SK-N-SH (cell line): ENCODE data around the gene DMRTA2. TPM values are rescaled to one million over a fixed set of nuclear protein-coding genes. Genes with fewer than 3 reads are reported as not detected.

Source experiments
- CTCF ChIA-PET: fragments of 300-600, 350-600 bp; formaldehyde crosslinking; extraction: SDS; loops from one replicate; lab custom pipeline; 2021; lab: Yijun Ruan, JAX
- POLR2A ChIA-PET: fragments of 350-600 bp; sonication (Branson Sonifier 250); formaldehyde crosslinking; extraction: SDS; loops from one replicate; lab custom pipeline; 2020; ENCODE audit warnings: antibody characterized with exemption, inconsistent platforms; lab: Yijun Ruan, JAX
- DNase-seq: peaks from one replicate; pipeline ENCODE4 v3.0.0; 2012
- H2AFZ ChIP-seq: fragments of 200-600 bp; sonication (generic); 2 replicates; pipeline ENCODE4 v1.8.1; 2016; ENCODE audit warnings: antibody characterized with exemption, mild to moderate bottlenecking, low read depth
- H3F3A ChIP-seq: fragments of 200-600 bp; sonication (generic); replicated peaks from 2 replicates; pipeline ENCODE3; 2016; ENCODE audit warnings: antibody characterized with exemption, mild to moderate bottlenecking; ENCODE audit not compliant: insufficient read depth
- H3K27ac ChIP-seq, 2 experiments: fragments of 200-500 bp in 1 of 2; fragments of 200-600 bp in 1 of 2; sonication (Bioruptor generic) in 1 of 2; sonication (generic), shearing (Covaris generic) in 1 of 2; 2 replicates each; pipeline versions ENCODE4 v1.5.1 to v1.6.1; 2014 to 2016; ENCODE audit warnings: low read depth in 2 of 2, inconsistent platforms in 1 of 2, low read length in 1 of 2, mild to moderate bottlenecking in 1 of 2, mixed read lengths in 1 of 2
- H3K27me3 ChIP-seq: fragments of 200-600 bp; sonication (generic), shearing (Covaris generic); 2 replicates; pipeline ENCODE4 v1.6.1; 2016; ENCODE audit warnings: mixed run types; ENCODE audit not compliant: insufficient read depth
- H3K36me3 ChIP-seq, 2 experiments: fragments of 200-500 bp in 1 of 2; fragments of 200-600 bp in 1 of 2; sonication (Bioruptor generic) in 1 of 2; sonication (generic) in 1 of 2; replicated peaks in 1 of 2; 2 replicates each; pipeline versions ENCODE3 to v1.5.1; 2014 to 2016; ENCODE audit warnings: low read length in 1 of 2, mild to moderate bottlenecking in 1 of 2; ENCODE audit not compliant: insufficient read depth in 2 of 2, control insufficient read depth in 1 of 2
- H3K4me1 ChIP-seq, 2 experiments: fragments of 200-500 bp in 1 of 2; fragments of 200-600 bp in 1 of 2; sonication (Bioruptor generic) in 1 of 2; sonication (generic), shearing (Covaris generic) in 1 of 2; 2 replicates each; pipeline versions ENCODE4 v1.5.1 to v1.6.1; 2014 to 2016; ENCODE audit warnings: low read depth in 1 of 2, low read length in 1 of 2, mixed run types in 1 of 2; ENCODE audit not compliant: insufficient read depth in 2 of 2, control insufficient read depth in 1 of 2
- H3K4me2 ChIP-seq: fragments of 200-600 bp; sonication (generic), shearing (Covaris generic); 2 replicates; pipeline ENCODE4 v1.6.1; 2017; ENCODE audit warnings: mixed run types
- H3K4me3 ChIP-seq, 2 experiments: fragments of 200-500 bp in 1 of 2; fragments of 200-600 bp in 1 of 2; sonication (Bioruptor generic) in 1 of 2; sonication (generic), shearing (Covaris generic) in 1 of 2; 2 replicates each; pipeline versions ENCODE4 v1.5.1 to v1.8.1; 2014 to 2016; ENCODE audit warnings: low read depth in 2 of 2, inconsistent platforms in 1 of 2, low read length in 1 of 2, mild to moderate bottlenecking in 1 of 2, mixed read lengths in 1 of 2, moderate library complexity in 1 of 2
- H3K79me2 ChIP-seq: fragments of 200-600 bp; sonication (generic); 2 replicates; pipeline ENCODE4 v1.8.1; 2017; ENCODE audit warnings: mild to moderate bottlenecking; ENCODE audit not compliant: insufficient read depth
- H3K9ac ChIP-seq: fragments of 200-600 bp; sonication (generic); 2 replicates; pipeline ENCODE4 v1.6.1; 2017; ENCODE audit warnings: mixed run types
- H3K9me2 ChIP-seq: fragments of 200-600 bp; sonication (generic); 2 replicates; pipeline ENCODE4 v1.6.1; 2017; ENCODE audit warnings: mixed run types
- H3K9me3 ChIP-seq: fragments of 200-600 bp; sonication (generic); 2 replicates; pipeline ENCODE4 v1.6.1; 2017; ENCODE audit warnings: mixed run types, mild to moderate bottlenecking, moderate library complexity
- H4K20me1 ChIP-seq: fragments of 200-600 bp; sonication (generic); 2 replicates; pipeline ENCODE4 v1.6.1; 2017; ENCODE audit warnings: mild to moderate bottlenecking, mixed run types; ENCODE audit not compliant: insufficient read depth
- CHD2 ChIP-seq: fragments of 150-350 bp; IDR thresholded peaks from 2 replicates; pipeline ENCODE4 v1.6.1; 2018; ENCODE audit warnings: low read length; ENCODE audit not compliant: partially characterized antibody
- ELF1 ChIP-seq: IDR thresholded peaks from 2 replicates; pipeline ENCODE4 v1.4.0; 2012
- FOXM1 ChIP-seq: IDR thresholded peaks from 2 replicates; pipeline ENCODE4 v1.4.0; 2012; ENCODE audit warnings: low read depth, mild to moderate bottlenecking
- GABPA ChIP-seq: IDR thresholded peaks from 2 replicates; pipeline ENCODE4 v1.4.0; 2012; ENCODE audit warnings: low read depth, mild to moderate bottlenecking
- MXI1 ChIP-seq: IDR thresholded peaks from 2 replicates; pipeline ENCODE4 v1.6.1; 2012; ENCODE audit warnings: mild to moderate bottlenecking, low read depth, low read length, improper control_type of control experiment
- NFIC ChIP-seq: IDR thresholded peaks from 2 replicates; pipeline ENCODE4 v1.4.0; 2012; ENCODE audit warnings: borderline replicate concordance
- NRF1 ChIP-seq: IDR thresholded peaks from 2 replicates; pipeline ENCODE4 v1.6.1; 2012; ENCODE audit warnings: low read depth, mild to moderate bottlenecking, low read length
- PBX3 ChIP-seq: IDR thresholded peaks from 2 replicates; pipeline ENCODE4; 2012
- RCOR1 ChIP-seq: fragments of 150-350 bp; IDR thresholded peaks from 2 replicates; pipeline ENCODE4 v1.6.1; 2017; ENCODE audit warnings: antibody characterized with exemption, low read length
- RFX5 ChIP-seq: IDR thresholded peaks from 2 replicates; pipeline ENCODE4 v1.6.1; 2012; ENCODE audit warnings: mild to moderate bottlenecking, improper control_type of control experiment, low read length
- TAF1 ChIP-seq: IDR thresholded peaks from 2 replicates; pipeline ENCODE4 v1.6.1; 2012; ENCODE audit warnings: low read depth, mild to moderate bottlenecking, low read length, moderate library complexity, borderline replicate concordance
- TCF12 ChIP-seq: IDR thresholded peaks from 2 replicates; pipeline ENCODE4 v1.4.0; 2012
- TEAD4 ChIP-seq: IDR thresholded peaks from 2 replicates; pipeline ENCODE4 v1.4.0; 2012; ENCODE audit warnings: mild to moderate bottlenecking, borderline replicate concordance; ENCODE audit not compliant: insufficient read depth
- ZBTB33 ChIP-seq: IDR thresholded peaks from 2 replicates; pipeline ENCODE4 v1.4.0; 2012; ENCODE audit warnings: low read depth, borderline replicate concordance
- WGBS: methylation state at CpG from one replicate; pipeline ENCODE4 v1.1.6; 2017; ENCODE audit warnings: low lambda C conversion rate; 5-methylcytosine and 5-hydroxymethylcytosine counted together
- polyA plus RNA-seq, 3 experiments: library from polyadenylated mRNA; depleted of rRNA; stranded (reverse); fragments of >200 nt; gene quantifications; 2 replicates each; pipeline ENCODE4 v1.2.3, GENCODE V29; 2012
- TF ChIP-seq, protein P1 (sequence below): fragments of 200-600 bp; sonication (generic); IDR thresholded peaks from 2 replicates; pipeline ENCODE4 v1.6.1; 2017; ENCODE audit warnings: antibody characterized with exemption, mild to moderate bottlenecking, moderate library complexity
- TF ChIP-seq, protein P2 (sequence below): fragments of 150-350 bp; IDR thresholded peaks from 2 replicates; pipeline ENCODE4 v1.6.1; 2017; ENCODE audit warnings: antibody characterized with exemption, low read length, low read depth, borderline replicate concordance

Gene DMRTA2
- polyA plus RNA-seq, 1 of the 3 experiments (the other 2 are of a cell fraction) = 0.02 TPM

GRCh38 chr1:50447961-50448360 lies 24.7 kb upstream of the DMRTA2 start:
- H2AFZ ChIP-seq = no peak overlapping the region
- no peaks in the 10 kb centered on the region for H3K9me3 ChIP-seq
- TF ChIP-seq MXI1 (no peak), FOXM1 (no peak), CHD2 (no peak), RFX5 (no peak)
- TF ChIP-seq, protein P1, sequence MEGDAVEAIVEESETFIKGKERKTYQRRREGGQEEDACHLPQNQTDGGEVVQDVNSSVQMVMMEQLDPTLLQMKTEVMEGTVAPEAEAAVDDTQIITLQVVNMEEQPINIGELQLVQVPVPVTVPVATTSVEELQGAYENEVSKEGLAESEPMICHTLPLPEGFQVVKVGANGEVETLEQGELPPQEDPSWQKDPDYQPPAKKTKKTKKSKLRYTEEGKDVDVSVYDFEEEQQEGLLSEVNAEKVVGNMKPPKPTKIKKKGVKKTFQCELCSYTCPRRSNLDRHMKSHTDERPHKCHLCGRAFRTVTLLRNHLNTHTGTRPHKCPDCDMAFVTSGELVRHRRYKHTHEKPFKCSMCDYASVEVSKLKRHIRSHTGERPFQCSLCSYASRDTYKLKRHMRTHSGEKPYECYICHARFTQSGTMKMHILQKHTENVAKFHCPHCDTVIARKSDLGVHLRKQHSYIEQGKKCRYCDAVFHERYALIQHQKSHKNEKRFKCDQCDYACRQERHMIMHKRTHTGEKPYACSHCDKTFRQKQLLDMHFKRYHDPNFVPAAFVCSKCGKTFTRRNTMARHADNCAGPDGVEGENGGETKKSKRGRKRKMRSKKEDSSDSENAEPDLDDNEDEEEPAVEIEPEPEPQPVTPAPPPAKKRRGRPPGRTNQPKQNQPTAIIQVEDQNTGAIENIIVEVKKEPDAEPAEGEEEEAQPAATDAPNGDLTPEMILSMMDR = no peak
- TF ChIP-seq, protein P2, sequence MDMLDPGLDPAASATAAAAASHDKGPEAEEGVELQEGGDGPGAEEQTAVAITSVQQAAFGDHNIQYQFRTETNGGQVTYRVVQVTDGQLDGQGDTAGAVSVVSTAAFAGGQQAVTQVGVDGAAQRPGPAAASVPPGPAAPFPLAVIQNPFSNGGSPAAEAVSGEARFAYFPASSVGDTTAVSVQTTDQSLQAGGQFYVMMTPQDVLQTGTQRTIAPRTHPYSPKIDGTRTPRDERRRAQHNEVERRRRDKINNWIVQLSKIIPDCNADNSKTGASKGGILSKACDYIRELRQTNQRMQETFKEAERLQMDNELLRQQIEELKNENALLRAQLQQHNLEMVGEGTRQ = no peak
- TF ChIP-seq, all 33 proteins: peak for 0
- Histone ChIP-seq H3K9me2 (no peaks in the 10 kb centered on the region), H3K4me2 (no peak overlapping the region), H4K20me1 (no peaks in the 10 kb centered on the region), H3K79me2 (no peaks in the 10 kb centered on the region), H3K4me3 (no peak overlapping the region), H3K36me3 (peaks cover 2 to 7% of the 10 kb centered on the region in 2 experiments), H3K9ac (no peak overlapping the region), H3K27me3 (no peaks in the 10 kb centered on the region), H3K4me1 (no peaks in the 10 kb centered on the region), H3F3A (no peaks in the 10 kb centered on the region), H3K27ac (no peak overlapping the region)
- 93% methylated on average over 1 of the region's 1 CpG for WGBS
- DNase-seq = no peak
- ChIA-PET CTCF (interaction anchor here (0.7 kb wide), 1 partner anchor 68 kb away, joined by 3 read pairs; no protein-coding TSS in a partner anchor), POLR2A (no interaction called here)

GRCh38 chr1:50441183-50441582 lies 17.9 kb upstream of the DMRTA2 start:
- Histone ChIP-seq H3K27ac (no peak overlapping the region), H3K36me3 (peaks cover 10 to 20% of the 10 kb centered on the region in 2 experiments), H4K20me1 (no peaks in the 10 kb centered on the region), H3K4me2 (no peak overlapping the region), H3F3A (no peaks in the 10 kb centered on the region), H3K4me1 (no peaks in the 10 kb centered on the region), H3K79me2 (no peaks in the 10 kb centered on the region), H3K27me3 (no peaks in the 10 kb centered on the region), H3K4me3 (no peak overlapping the region), H3K9ac (no peak overlapping the region), H3K9me2 (no peaks in the 10 kb centered on the region), H3K9me3 (no peaks in the 10 kb centered on the region), H2AFZ (no peak overlapping the region)
- WGBS = 97% methylated on average over 6 of the region's 6 CpGs
- ChIA-PET CTCF (interaction anchor here (1.2 kb wide), 1 partner anchor 72 kb away, joined by 3 read pairs; no protein-coding TSS in a partner anchor), POLR2A (no interaction called here)
- TF ChIP-seq NRF1 (no peak), RCOR1 (no peak), TCF12 (no peak), ELF1 (no peak), GABPA (no peak), PBX3 (no peak), TAF1 (no peak), CHD2 (no peak), NFIC (no peak), ZBTB33 (no peak), TEAD4 (no peak)
- DNase-seq = no peak
